ENCODE results near the gene PILRA.

- TF ChIP-seq POLR2A (IDR thresholded peaks at IDR 0.05) = no peak
- TF ChIP-seq CTCF (IDR thresholded peaks at IDR 0.05 in 4 of 5, conservative IDR thresholded peaks at IDR 0.05 in 1 of 5) = no peak
These were observed 58.0 kb downstream of the PILRA start for GRCh38 chr7:100431286-100431735.

Data from gastrocnemius medialis (tissue), 4 donors.